Testis (tissue), 3 donors: ENCODE data around the gene TIGD6. TPM values are rescaled to one million over a fixed set of nuclear protein-coding genes. Genes with fewer than 3 reads are reported as not detected.

Experiments
- DNase-seq: peaks from one replicate; pipeline ENCODE4 v3.0.0-alpha.2; 2019
- H3K27ac ChIP-seq, 2 donors: fragments of 200-600 bp; sonication (generic); one replicate each; pipeline ENCODE4 v1.5.1; 2019
- H3K27me3 ChIP-seq: fragments of 200-600 bp; sonication (generic); one replicate; pipeline ENCODE4 v1.5.1; 2019
- H3K36me3 ChIP-seq: fragments of 200-600 bp; sonication (generic); one replicate; pipeline ENCODE4 v1.5.1; 2017; ENCODE audit warnings: low read depth; ENCODE audit errors: missing control alignments
- H3K4me1 ChIP-seq: fragments of 200-600 bp; sonication (generic); one replicate; pipeline ENCODE4 v1.5.1; 2019
- H3K4me3 ChIP-seq, 2 donors: fragments of 200-600 bp; sonication (generic); one replicate each; pipeline ENCODE4 v1.5.1; 2017 to 2019
- H3K9me3 ChIP-seq: fragments of 200-600 bp; sonication (generic); one replicate; pipeline ENCODE4 v1.5.1; 2017
- CTCF ChIP-seq, 3 experiments: fragments of 450-650 bp in 2 of 3; fragments of 200-600 bp in 1 of 3; sonication (generic) in 1 of 3; IDR thresholded peaks; one replicate each; pipeline ENCODE4 v1.5.1; 2016 to 2019; ENCODE audit warnings: antibody characterized with exemption in 3 of 3, mild to moderate bottlenecking in 2 of 3, moderate library complexity in 1 of 3
- POLR2A ChIP-seq: fragments of 450-650 bp; IDR thresholded peaks from one replicate; pipeline ENCODE4 v1.6.1; 2017; ENCODE audit warnings: antibody characterized with exemption, mild to moderate bottlenecking, moderate library complexity
- WGBS, 2 donors: methylation state at CpG; one replicate each; pipeline ENCODE4 v1.1.5; 2018; 5-methylcytosine and 5-hydroxymethylcytosine counted together
- intact Hi-C: fragments of 100-400 bp; cut with DNase I; formaldehyde crosslinking; loops from one replicate; pipeline ENCODE4 v1.15.1; 2023; ENCODE audit warnings: low total_unique reads
- polyA plus RNA-seq: library from polyadenylated mRNA; stranded (reverse); fragments of 350-450 nt; fragmentation: Illumina TruSeq; extraction: RNeasy Lipid Tissue Mini Kit (QIAGEN cat#74804); gene quantifications from one replicate; pipeline ENCODE4 v1.2.3, GENCODE V29; 2014; ENCODE audit warnings: low read depth, low replicate concordance; ENCODE audit not compliant: insufficient read depth
- total RNA-seq, 2 donors: library from RNA; depleted of rRNA; stranded (reverse); fragments of >200 nt; gene quantifications; one replicate each; pipeline ENCODE4 v1.2.3, GENCODE V29; 2016

TIGD6 gene
- total and polyA plus RNA-seq, 3 donors from 2014 or later, result 7.8 to 11.2 (median 9.7) TPM

- H3K4me1 ChIP-seq, result no peaks in the 10 kb centered on the region
- no peak for TF ChIP-seq CTCF (IDR thresholded peaks at IDR 0.05)
- TF ChIP-seq POLR2A, result no peak
- WGBS, 2 donors, result 67 to 73% methylated on average over 2 of the region's 2 CpGs
- no peaks in the 10 kb centered on the region for H3K9me3 ChIP-seq
- no peaks in the 10 kb centered on the region for H3K27me3 ChIP-seq
- no peak for DNase-seq
- intact Hi-C loops, result no loop called here
- H3K36me3 ChIP-seq, result no peaks in the 10 kb centered on the region
- H3K4me3 ChIP-seq, result no peak overlapping the region
- no peak overlapping the region for H3K27ac ChIP-seq
Measured at GRCh38 chr5:149975409-149975808, 25.0 kb downstream of the TIGD6 start.

GRCh38 chr5:149969181-149969930 is 31.1 kb downstream of the TIGD6 start:
- Histone ChIP-seq H3K4me3 (no peak overlapping the region), H3K27me3 (no peaks in the 10 kb centered on the region), H3K9me3 (no peaks in the 10 kb centered on the region), H3K36me3 (no peaks in the 10 kb centered on the region), H3K4me1 (peaks cover 9% of the 10 kb centered on the region), H3K27ac (no peak overlapping the region)
- 83% methylated on average over 4 of the region's 4 CpGs for WGBS, 2 donors
- TF ChIP-seq POLR2A, result no peak
- no peak for TF ChIP-seq CTCF (IDR thresholded peaks at IDR 0.05)
- DNase-seq, result no peak
- intact Hi-C loops, result loop anchor here (10.0 kb wide), 1 partner anchor 125 kb away; no protein-coding TSS in a partner anchor

GRCh38 chr5:149966946-149967345 is 33.5 kb downstream of the TIGD6 start:
- intact Hi-C loops, result loop anchor here (10.0 kb wide), 1 partner anchor 122 kb away; no protein-coding TSS in a partner anchor
- Histone ChIP-seq H3K4me3 (no peak overlapping the region), H3K27ac (no peak overlapping the region), H3K4me1 (peaks cover 9% of the 10 kb centered on the region), H3K36me3 (no peaks in the 10 kb centered on the region), H3K9me3 (no peaks in the 10 kb centered on the region), H3K27me3 (no peaks in the 10 kb centered on the region)
- TF ChIP-seq POLR2A (no peak), CTCF (IDR thresholded peaks at IDR 0.05) (no peak)
- no peak for DNase-seq
- 38 to 56% methylated on average over 3 of the region's 3 CpGs for WGBS, 2 donors

- intact Hi-C loops, result loop anchor here (10.0 kb wide), 1 partner anchor 119 kb away; no protein-coding TSS in a partner anchor
- H3K27ac ChIP-seq, result no peak overlapping the region
Measured at GRCh38 chr5:149963729-149964128, 36.7 kb downstream of the TIGD6 start.

More at GRCh38 chr5:149963729-149964128, 36.7 kb downstream of the TIGD6 start:
- Histone ChIP-seq H3K4me3 (no peak overlapping the region), H3K27me3 (no peaks in the 10 kb centered on the region), H3K9me3 (no peaks in the 10 kb centered on the region), H3K4me1 (peaks cover 24% of the 10 kb centered on the region), H3K36me3 (no peaks in the 10 kb centered on the region)
- no peak for DNase-seq
- TF ChIP-seq CTCF (IDR thresholded peaks at IDR 0.05) (no peak), POLR2A (no peak)
- 93 to 95% methylated on average over 3 of the region's 3 CpGs for WGBS, 2 donors
